Measurements from ENCODE around the gene CACNB3.
"Not testable (repeated sequence)": the region's sequence is repeated elsewhere in the genome, so short reads cannot be mapped to it uniquely, and the experiment has no call there.

CACNB3 gene

DNA sequence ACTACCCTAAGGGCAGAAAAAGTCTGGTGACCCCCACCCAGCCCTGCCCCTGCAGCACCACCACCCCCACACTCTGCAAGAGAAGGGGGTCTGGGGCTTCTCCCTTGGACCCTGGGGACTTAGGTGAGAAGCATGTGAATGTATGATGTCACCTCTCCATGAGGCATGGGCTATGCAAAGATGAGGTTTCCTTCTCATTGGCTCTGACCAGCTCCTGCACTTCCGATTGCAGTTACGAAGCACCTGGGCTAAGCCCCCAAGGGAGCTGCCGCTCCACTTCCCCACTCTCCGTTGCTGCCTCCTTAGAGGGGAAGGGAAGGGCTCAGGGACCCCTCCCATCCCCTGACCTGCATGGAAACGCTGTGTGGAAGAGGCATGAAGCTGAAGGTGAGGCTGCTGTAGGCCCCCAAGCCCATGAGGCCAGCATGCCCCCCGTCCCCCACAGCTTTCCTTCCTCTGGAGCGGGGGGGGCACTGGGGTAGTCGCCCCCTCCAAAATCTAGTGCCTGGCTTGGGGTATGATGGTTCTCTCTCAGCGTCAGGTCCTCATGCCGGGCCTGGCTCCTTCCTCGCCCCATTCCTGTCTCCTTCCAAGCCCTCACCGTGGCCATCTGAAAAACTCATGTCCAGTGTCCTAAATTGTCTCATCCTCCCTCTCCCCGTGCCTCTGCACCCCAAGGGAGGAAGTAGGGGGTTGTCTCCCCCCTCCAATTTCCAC is 39.1 kb downstream of the CACNB3 start:
- DNase-seq = no peak

DNA sequence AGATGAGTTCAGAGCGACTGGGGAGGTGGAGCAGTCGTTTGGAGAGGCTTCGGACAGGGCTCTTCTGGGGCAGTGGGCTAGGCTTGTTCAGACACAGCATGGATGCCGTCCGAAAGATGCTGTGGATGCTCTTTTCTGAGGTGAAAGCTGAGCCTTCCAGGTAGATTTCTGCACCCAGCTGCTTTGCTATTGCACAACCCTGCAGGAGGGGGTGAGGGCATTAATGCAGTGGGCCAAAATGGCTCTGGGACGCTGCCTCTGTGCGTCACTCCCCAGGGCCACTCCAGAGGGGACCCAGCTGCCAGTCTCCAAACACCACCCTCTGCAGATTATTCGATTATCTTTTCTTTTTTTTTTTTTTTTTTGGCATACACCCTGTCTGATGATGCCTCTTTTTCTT is 39.7 kb downstream of the CACNB3 start:
- DNase-seq = no peak

DNA sequence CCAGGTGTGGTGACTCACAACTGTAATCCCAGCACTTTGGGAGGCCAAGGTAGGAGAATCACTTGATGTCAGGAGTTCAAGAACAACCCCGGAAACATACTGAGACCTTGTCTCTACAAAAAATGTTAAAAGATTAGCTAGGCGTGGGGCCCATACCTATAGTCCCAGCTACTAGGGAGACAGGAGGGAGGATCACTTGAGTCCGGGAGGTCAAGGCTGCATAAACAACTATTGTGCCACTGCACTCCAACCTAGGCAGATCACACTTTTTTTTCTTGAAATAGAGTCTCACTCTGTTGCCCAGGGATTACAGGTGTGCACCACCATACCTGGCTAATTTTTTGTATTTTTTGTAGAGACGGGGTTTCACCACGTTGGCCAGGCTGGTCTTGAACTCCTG is 41.3 kb downstream of the CACNB3 start:
- DNase-seq = no peak

DNA sequence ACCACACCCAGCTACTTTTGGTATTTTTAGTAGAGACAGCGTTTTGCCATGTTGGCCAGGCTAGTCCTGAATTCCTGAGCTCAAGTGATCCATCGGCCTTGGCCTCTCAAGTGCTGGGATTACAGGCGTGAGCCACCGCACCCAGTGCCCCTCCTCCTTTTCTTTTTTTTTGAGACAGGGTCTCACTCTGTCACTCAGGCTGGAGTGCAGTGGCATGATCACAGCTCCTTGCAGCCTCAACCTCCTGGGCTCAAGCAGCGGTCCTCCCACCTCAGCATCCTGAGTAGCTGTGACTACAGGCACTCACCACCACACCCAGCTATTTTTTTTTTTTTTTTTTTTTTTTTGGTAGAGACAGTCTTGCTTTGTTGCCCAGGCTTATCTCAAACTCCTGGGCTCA is 41.9 kb downstream of the CACNB3 start:
- not testable (repeated sequence) for DNase-seq

DNA sequence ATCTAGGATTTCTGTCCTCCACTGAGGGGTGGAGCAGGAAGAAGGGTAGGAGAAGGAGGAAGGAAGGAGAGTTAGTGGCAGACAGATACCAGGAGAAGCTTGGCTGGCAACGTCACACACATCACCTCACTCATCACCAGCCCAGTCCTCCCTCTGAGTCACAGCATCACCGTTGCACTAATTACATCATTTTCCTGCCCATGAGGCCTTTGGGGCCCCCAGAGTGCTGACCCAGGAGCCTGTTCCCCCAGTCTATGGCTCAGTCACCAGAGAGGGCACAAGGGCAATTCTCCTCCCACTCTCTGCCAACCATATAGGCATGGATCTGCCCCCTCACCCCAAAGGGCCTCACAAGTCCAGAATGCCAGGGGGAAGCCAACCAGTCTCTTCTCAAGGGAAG is 42.8 kb downstream of the CACNB3 start:
- no peak for DNase-seq

DNA sequence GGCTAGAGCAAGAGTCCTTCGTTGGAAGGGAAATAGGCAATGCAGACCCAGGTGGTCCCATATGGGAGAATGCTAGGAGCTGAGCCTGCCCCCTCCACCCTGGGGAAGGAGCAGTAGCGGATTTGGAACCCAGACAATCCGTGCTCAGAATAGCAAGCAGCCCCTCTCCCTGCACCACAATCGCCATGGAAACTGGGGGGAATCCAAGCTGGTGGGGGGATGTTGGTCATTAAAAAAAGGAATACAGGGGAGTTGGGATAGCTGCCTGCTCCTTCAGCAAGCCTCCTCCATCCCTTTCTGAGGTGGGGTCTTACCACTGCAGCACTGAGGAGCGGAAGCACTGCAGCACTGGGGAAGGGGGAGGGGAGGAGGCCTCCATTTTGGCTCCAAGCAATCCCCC is 44.5 kb downstream of the CACNB3 start:
- DNase-seq = no peak

DNA sequence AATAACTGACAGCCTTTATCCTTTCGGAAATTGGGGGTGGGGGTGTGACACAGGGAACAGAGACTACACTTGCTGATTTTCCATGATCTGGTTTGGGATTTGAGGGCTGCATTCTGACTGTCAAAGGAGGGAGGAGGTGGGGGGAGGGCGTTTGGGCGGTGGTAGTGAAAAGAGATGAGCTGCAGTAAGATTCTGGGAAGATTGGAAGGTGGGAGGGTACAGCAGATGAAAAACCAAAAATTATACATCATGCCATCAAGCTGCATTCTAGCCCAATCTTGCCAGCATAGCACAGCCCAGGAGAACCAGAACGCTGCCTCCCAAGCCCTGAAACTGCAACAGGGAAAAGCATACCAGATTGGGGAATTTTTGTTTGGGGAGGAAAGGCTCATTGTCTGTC is 45.0 kb downstream of the CACNB3 start:
- no peak for DNase-seq

DNA sequence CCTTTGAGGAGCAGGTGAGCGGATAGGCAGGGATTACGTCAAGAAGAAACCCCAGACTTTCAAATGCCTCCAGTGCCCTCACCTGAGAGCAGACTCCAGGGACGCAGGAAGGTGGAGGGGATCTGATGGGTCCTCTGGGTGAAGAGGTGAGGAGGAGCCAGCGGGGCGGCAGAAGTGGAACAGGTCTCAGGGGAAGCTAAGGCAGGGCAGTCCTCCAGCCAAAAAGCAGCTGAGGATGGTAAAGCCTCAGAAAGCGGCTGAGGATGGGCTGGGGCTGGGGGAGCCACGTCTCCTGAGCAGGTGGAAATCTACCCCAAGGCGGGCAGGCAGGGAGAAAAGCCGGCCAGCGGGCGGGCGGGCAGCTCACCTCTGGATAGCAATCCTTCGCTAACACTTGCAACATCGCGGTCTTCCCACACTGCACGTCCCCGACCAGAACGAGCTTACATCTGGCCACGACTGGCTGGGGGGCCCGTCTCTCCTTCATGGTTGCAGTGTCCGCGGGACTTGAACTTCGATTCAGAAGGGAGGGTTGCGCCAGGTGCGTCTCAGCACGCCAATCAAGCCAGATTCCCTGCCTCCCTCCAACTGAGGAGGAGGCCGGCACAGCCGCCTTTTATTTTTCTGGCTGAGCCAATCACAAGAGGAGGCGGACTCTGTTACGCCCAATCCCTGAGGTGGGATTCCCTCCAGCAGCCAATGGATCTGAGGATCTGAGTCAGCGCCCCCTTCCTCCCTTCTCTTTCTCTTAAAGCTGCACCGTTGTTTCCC is 47.2 kb downstream of the CACNB3 start, which contains the start of gene RND1:
Gene RND1 (minus strand): TSS at position 590 of the 771 bp plus-strand sequence. CDS start 103 bp downstream, at position 487.
- peak; percentile 96 for DNase-seq

DNA sequence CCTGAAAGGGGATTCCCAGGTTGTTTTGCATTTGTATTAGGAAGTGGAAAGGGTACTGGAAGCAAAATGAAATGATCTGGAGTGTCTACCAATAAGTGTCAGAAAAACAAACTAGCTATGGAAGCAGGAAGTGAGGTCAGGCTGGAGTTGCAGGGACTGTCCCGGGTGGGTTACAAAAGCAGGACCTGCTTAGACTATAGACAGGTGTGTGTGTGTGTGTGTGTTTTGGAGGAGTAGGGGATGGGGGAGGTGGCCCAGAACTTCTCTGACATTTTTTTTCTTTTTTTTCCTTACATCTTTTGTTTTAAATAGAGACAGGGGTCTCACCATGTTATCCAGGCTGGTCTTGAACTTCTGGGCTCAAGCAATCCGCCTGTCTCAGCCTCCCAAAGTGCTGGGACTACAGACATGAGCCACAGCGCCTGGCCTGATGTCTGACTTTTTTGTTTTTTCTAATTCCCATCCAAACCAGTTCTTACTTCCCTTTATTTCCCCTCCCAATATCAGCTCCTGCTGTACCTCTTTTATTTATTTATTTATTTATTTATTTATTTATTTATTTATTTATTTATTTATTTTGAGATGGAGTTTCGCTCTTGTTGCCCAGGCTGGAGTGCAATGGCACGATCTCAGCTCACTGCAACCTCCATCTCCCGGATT is 47.9 kb downstream of the CACNB3 start:
- DNase-seq = no peak

DNA sequence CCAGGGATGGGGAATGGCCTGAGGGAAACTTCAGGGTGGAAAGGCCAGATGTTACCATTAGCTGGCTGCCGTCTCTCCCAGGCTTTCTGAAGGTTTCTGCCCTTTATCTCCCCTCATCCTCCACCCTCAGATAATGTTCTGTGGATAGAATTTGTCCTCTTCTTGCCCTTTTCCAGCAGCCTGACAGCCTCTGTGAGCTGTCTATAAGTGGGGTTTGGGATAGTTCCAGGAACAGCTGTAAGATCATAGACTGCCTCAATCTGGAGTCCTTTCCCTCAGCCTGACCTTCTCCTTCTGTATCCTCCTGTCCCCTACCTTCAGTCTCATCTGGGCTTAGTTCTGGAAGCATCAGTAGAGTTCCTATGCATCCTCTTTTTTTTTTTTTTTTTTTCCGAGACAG is 50.2 kb downstream of the CACNB3 start:
- DNase-seq = no peak

DNA sequence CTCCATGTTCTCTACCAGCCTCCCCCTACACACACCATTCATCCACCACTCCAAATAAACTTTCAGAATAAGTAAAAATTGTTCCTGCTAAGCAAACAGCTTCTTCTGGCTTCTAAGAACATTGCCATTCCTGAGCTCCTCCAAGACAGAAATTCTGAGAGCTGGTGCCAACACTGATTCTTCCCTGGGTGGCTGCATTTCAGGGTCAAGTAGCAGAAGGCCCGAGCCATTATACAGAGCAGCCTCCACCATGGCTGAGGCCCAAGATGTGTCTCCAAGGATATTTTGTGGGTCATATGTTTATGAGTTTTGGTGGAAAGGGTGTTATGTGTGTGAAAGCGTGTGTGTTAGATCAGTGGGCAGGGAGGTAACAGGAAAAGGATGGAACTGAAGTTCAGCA is 50.9 kb downstream of the CACNB3 start:
- DNase-seq = no peak

DNA sequence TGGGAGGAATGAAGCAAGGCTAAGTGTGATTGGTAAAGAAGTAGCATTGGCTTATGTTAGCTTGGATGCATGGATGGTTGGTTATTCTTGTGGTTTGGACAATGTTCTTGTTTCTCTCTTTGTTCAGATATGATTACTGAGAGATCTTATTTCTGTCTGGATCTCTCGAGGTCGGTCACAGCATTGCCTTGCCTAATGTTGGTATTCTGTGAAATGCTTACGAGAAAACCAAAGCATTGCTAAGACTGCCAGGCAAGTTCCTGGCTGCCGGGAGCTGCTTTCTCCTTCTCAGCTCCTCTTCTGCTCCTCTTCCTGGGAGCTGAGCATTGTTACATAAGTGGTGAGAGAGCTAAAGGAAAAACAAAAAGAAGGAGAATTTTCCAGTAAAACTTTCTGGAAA is 54.8 kb downstream of the CACNB3 start:
- no peak for DNase-seq

DNA sequence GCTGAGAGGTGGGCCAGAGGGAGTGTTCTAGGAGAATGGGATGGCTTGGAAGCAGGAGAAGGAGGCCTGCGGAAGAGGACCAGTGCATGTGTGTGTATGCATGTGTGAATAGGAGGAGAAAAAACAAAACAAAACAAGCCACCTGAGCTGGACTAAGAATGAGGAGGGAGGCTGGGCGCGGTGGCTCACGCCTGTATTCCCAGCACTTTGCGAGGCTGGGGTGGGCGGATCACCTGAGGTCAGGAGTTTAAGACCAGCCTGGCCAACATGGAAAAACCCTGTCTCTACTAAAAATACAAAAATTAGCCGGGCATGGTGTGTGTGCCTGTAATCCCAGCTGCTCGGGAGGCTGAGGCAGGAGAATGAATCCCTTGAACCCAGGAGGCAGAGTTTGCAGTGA is 55.2 kb downstream of the CACNB3 start:
- not testable (repeated sequence) for DNase-seq

DNA sequence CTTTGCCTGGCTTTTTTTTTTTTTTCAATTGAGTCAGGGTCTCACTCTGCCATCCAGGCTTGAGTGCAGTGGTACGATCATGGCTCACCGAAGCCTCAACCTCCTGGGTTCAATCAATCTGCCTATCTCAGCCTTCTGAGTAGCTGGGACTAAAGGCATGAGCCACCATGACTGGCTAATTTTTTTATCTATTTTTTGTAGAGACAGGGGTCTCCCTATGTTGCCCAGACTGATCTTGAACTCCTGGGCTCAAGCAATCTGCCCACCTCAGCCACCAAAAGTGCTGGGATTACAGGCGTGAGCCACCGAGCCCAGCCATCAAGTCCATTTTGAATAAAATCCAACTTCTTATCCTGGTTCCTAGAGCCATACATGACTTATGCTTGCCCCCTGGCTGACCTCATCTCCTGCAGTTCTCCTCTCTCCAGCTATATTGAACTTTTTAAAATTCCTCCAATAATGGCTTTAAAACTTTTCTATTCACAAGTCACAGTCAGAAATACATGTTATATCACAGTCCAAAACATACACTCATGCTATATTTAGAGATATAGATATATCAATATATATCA is 57.7 kb downstream of the CACNB3 start:
- no peak for DNase-seq
